ENCODE data around the gene DBF4B. TPM values are rescaled to one million over a fixed set of nuclear protein-coding genes. Genes with fewer than 3 reads are reported as not detected.

Gene DBF4B
- total and polyA plus RNA-seq, 2 of the 13 experiments (the other 11 are each of a cell fraction or from before 2014, with no cell fraction given), result 11.7 to 13.2 TPM

DNA sequence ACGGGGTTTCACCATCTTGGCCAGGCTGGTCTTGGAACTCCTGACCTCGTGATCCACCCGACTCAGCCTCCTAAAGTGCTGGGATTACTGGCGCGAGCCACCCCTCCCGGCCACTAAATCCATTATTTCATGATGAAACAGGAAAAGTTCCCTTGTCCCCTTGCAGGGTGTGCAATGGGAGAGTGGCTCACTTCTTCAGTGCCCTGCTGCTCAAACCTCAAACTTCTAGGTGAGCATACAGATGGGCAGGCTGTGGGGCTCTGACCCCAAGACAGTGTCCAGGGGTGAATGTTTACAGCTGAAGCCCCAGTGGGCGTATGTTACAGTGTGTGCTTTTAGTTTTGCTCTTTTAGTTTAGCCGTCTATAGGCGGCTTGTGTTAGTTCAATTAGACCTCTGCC lies 87.0 kb downstream of the DBF4B start:
- Histone ChIP-seq H3K4me1 (ENCODE audit: insufficient read depth, low read length) (peaks cover 22% of the 10 kb centered on the region), H2AFZ (ENCODE audit: low read length) (no peak overlapping the region), H3K9ac (ENCODE audit: insufficient read depth, low read depth, low read length) (no peak overlapping the region), H3K4me3 (replicated peaks in 1 of 3; ENCODE audit: insufficient read depth in 1 of 3, low read depth in 2 of 3, low read length in 3 of 3) (no peak overlapping the region), H3K36me3 (replicated peaks in 1 of 2; ENCODE audit: control insufficient read depth in 1 of 2, insufficient read depth in 2 of 2, low read length in 2 of 2) (no peaks in the 10 kb centered on the region), H3K27me3 (ENCODE audit: control insufficient read depth in 1 of 2, insufficient read depth in 2 of 2, low read length in 2 of 2) (peaks cover 0 to 3% of the 10 kb centered on the region in 2 experiments; a peak in 2 of 5 replicates), H4K20me1 (ENCODE audit: insufficient read depth, low read length) (no peaks in the 10 kb centered on the region), H3K9me3 (ENCODE audit: low read length) (no peaks in the 10 kb centered on the region), H3K4me2 (ENCODE audit: low read depth, low read length) (no peak overlapping the region), H3K27ac (ENCODE audit: extremely low read length, insufficient read depth, low read length) (no peak overlapping the region), H3K79me2 (ENCODE audit: insufficient read depth, low read length) (no peaks in the 10 kb centered on the region)
- WGBS (ENCODE audit: low lambda C conversion rate), result 48% methylated on average over 9 of the region's 9 CpGs
- ChIA-PET CTCF (ENCODE audit: low intra/inter-chr PET ratio, low total read pairs) (no interaction called here), POLR2A (no interaction called here)
- DNase-seq (ENCODE audit: low spot score), result no peak
- intact Hi-C loops (cut with micrococcal nuclease; ENCODE audit: unreplicated experiment) (no loop called here), in situ Hi-C loops (cut with HindIII; ENCODE audit: extremely low pct_ligation_motif_present, low pct_unique_long_range_greater_than_20kb) (loop anchor here (25.0 kb wide), 1 partner anchor 217 kb away; no protein-coding TSS in a partner anchor)
- no TSS peak for BruUV-seq (replicated peaks)
- FAIRE-seq, result no peak
- ATAC-seq, result no peak; the same call in 2 of the 3 replicates
- no peak for TF ChIP-seq MTA3 (CRISPR knock-in tag; IDR thresholded peaks at IDR 0.05)
- TF ChIP-seq KDM3A (CRISPR knock-in tag; IDR thresholded peaks at IDR 0.05; ENCODE audit: low read depth), result no peak
- no peak for TF ChIP-seq ZNF451 (CRISPR knock-in tag; IDR thresholded peaks at IDR 0.05)
- no peak for TF ChIP-seq MAX (IDR thresholded peaks at IDR 0.05)
- no peak for TF ChIP-seq ZNF883 (CRISPR knock-in tag; IDR thresholded peaks at IDR 0.05; ENCODE audit: not compliant biosample characterization)
- TF ChIP-seq PTBP1 (IDR thresholded peaks at IDR 0.05; ENCODE audit: low read depth, low read length, poor library complexity, severe bottlenecking), result no peak
- no peak for TF ChIP-seq HMGA1 (CRISPR knock-in tag; conservative IDR thresholded peaks at IDR 0.05)
- TF ChIP-seq, protein P1, sequence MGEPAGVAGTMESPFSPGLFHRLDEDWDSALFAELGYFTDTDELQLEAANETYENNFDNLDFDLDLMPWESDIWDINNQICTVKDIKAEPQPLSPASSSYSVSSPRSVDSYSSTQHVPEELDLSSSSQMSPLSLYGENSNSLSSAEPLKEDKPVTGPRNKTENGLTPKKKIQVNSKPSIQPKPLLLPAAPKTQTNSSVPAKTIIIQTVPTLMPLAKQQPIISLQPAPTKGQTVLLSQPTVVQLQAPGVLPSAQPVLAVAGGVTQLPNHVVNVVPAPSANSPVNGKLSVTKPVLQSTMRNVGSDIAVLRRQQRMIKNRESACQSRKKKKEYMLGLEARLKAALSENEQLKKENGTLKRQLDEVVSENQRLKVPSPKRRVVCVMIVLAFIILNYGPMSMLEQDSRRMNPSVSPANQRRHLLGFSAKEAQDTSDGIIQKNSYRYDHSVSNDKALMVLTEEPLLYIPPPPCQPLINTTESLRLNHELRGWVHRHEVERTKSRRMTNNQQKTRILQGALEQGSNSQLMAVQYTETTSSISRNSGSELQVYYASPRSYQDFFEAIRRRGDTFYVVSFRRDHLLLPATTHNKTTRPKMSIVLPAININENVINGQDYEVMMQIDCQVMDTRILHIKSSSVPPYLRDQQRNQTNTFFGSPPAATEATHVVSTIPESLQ (CRISPR knock-in tag; conservative IDR thresholded peaks at IDR 0.05), result no peak
- no peak for TF ChIP-seq ZUFSP (CRISPR knock-in tag; IDR thresholded peaks at IDR 0.05; ENCODE audit: borderline replicate concordance)
- no peak for TF ChIP-seq ZNF333 (CRISPR knock-in tag; IDR thresholded peaks at IDR 0.05; ENCODE audit: borderline replicate concordance)
- TF ChIP-seq PATZ1 (CRISPR knock-in tag; IDR thresholded peaks at IDR 0.05), result no peak
- no peak for TF ChIP-seq ZNF225 (CRISPR knock-in tag; IDR thresholded peaks at IDR 0.05)
- TF ChIP-seq, protein P2, sequence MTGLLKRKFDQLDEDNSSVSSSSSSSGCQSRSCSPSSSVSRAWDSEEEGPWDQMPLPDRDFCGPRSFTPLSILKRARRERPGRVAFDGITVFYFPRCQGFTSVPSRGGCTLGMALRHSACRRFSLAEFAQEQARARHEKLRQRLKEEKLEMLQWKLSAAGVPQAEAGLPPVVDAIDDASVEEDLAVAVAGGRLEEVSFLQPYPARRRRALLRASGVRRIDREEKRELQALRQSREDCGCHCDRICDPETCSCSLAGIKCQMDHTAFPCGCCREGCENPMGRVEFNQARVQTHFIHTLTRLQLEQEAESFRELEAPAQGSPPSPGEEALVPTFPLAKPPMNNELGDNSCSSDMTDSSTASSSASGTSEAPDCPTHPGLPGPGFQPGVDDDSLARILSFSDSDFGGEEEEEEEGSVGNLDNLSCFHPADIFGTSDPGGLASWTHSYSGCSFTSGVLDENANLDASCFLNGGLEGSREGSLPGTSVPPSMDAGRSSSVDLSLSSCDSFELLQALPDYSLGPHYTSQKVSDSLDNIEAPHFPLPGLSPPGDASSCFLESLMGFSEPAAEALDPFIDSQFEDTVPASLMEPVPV (CRISPR knock-in tag; IDR thresholded peaks at IDR 0.05), result no peak

Measured in HepG2 (cell line).